ENCODE results near the gene RAP1GAP.

GRCh38 chr1:21596628-21597027, 72.5 kb downstream of the RAP1GAP start:
- TF ChIP-seq, protein P1, sequence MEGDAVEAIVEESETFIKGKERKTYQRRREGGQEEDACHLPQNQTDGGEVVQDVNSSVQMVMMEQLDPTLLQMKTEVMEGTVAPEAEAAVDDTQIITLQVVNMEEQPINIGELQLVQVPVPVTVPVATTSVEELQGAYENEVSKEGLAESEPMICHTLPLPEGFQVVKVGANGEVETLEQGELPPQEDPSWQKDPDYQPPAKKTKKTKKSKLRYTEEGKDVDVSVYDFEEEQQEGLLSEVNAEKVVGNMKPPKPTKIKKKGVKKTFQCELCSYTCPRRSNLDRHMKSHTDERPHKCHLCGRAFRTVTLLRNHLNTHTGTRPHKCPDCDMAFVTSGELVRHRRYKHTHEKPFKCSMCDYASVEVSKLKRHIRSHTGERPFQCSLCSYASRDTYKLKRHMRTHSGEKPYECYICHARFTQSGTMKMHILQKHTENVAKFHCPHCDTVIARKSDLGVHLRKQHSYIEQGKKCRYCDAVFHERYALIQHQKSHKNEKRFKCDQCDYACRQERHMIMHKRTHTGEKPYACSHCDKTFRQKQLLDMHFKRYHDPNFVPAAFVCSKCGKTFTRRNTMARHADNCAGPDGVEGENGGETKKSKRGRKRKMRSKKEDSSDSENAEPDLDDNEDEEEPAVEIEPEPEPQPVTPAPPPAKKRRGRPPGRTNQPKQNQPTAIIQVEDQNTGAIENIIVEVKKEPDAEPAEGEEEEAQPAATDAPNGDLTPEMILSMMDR (IDR thresholded peaks at IDR 0.05) = no peak
- TF ChIP-seq EP300 (IDR thresholded peaks at IDR 0.05; ENCODE audit: low read depth) = no peak
- no peak for TF ChIP-seq POLR2AphosphoS5 (IDR thresholded peaks at IDR 0.05)
- no peak for TF ChIP-seq POLR2A (IDR thresholded peaks at IDR 0.05)

Data from transverse colon (tissue), 4 donors.